ENCODE results near the gene BMPR1A.
"Not testable (repeated sequence)": the region's sequence is repeated elsewhere in the genome, so short reads cannot be mapped to it uniquely, and the experiment has no call there.

The BMPR1A gene

GRCh38 chr10:86936661-86937501 is 180.5 kb downstream of the BMPR1A start (continued):
- TF ChIP-seq CREB5 (CRISPR knock-in tag; IDR thresholded peaks at IDR 0.05; ENCODE audit: low read depth), result no peak
- TF ChIP-seq ZNF70 (CRISPR knock-in tag; IDR thresholded peaks at IDR 0.05), result no peak
- no peak for TF ChIP-seq POU6F1 (CRISPR knock-in tag; IDR thresholded peaks at IDR 0.05; ENCODE audit: borderline replicate concordance, low read depth)
- no peak for TF ChIP-seq TCF4 (CRISPR knock-in tag; IDR thresholded peaks at IDR 0.05; ENCODE audit: borderline replicate concordance)
- no peak for TF ChIP-seq PPARA (CRISPR knock-in tag; IDR thresholded peaks at IDR 0.05; ENCODE audit: borderline replicate concordance)
- no peak for TF ChIP-seq SNAI2 (CRISPR knock-in tag; IDR thresholded peaks at IDR 0.05)
- TF ChIP-seq CSDC2 (CRISPR knock-in tag; IDR thresholded peaks at IDR 0.05), result no peak
- no peak for TF ChIP-seq ESRRG (CRISPR knock-in tag; IDR thresholded peaks at IDR 0.05)

GRCh38 chr10:86937502-86938154 is 181.2 kb downstream of the BMPR1A start:
- TF ChIP-seq ARNTL (CRISPR knock-in tag; IDR thresholded peaks at IDR 0.05; ENCODE audit: borderline replicate concordance, low read depth) (no peak), SNAI2 (CRISPR knock-in tag; IDR thresholded peaks at IDR 0.05) (no peak), ZNF70 (CRISPR knock-in tag; IDR thresholded peaks at IDR 0.05) (no peak), RARB (CRISPR knock-in tag; IDR thresholded peaks at IDR 0.05) (no peak), CREB5 (CRISPR knock-in tag; IDR thresholded peaks at IDR 0.05; ENCODE audit: low read depth) (no peak), TSHZ2 (CRISPR knock-in tag; IDR thresholded peaks at IDR 0.05) (no peak), ZFP30 (CRISPR knock-in tag; IDR thresholded peaks at IDR 0.05) (no peak), ISL1 (CRISPR knock-in tag; IDR thresholded peaks at IDR 0.05) (no peak), BACH2 (CRISPR knock-in tag; IDR thresholded peaks at IDR 0.05; ENCODE audit: borderline replicate concordance) (no peak), TOX (CRISPR knock-in tag; IDR thresholded peaks at IDR 0.05; ENCODE audit: borderline replicate concordance) (no peak), TCF4 (CRISPR knock-in tag; IDR thresholded peaks at IDR 0.05; ENCODE audit: borderline replicate concordance) (no peak), CSDC2 (CRISPR knock-in tag; IDR thresholded peaks at IDR 0.05) (no peak), PPARA (CRISPR knock-in tag; IDR thresholded peaks at IDR 0.05; ENCODE audit: borderline replicate concordance) (no peak)
- ATAC-seq, result no peak

- no peak for ATAC-seq
- TF ChIP-seq TCF4 (CRISPR knock-in tag; IDR thresholded peaks at IDR 0.05; ENCODE audit: borderline replicate concordance) (no peak), ARNTL (CRISPR knock-in tag; IDR thresholded peaks at IDR 0.05; ENCODE audit: borderline replicate concordance, low read depth) (no peak), ZFP30 (CRISPR knock-in tag; IDR thresholded peaks at IDR 0.05) (no peak), CREB5 (CRISPR knock-in tag; IDR thresholded peaks at IDR 0.05; ENCODE audit: low read depth) (no peak), BACH2 (CRISPR knock-in tag; IDR thresholded peaks at IDR 0.05; ENCODE audit: borderline replicate concordance) (no peak), POU6F1 (CRISPR knock-in tag; IDR thresholded peaks at IDR 0.05; ENCODE audit: borderline replicate concordance, low read depth) (no peak), ISL1 (CRISPR knock-in tag; IDR thresholded peaks at IDR 0.05) (no peak), ESRRG (CRISPR knock-in tag; IDR thresholded peaks at IDR 0.05) (no peak), CSRNP3 (CRISPR knock-in tag; IDR thresholded peaks at IDR 0.05) (no peak)
These were observed 181.8 kb downstream of the BMPR1A start for GRCh38 chr10:86938260-86938659.

GRCh38 chr10:86940076-86940475 is 183.7 kb downstream of the BMPR1A start:
- not testable (repeated sequence) for ATAC-seq

Data from SK-N-SH treated with all-trans-retinoic acid at 6 μM for 48 hours (cell line).